ENCODE data around the gene CNTN4.

GRCh38 chr3:2597615-2598014 lies 498.9 kb downstream of the CNTN4 start:
- TF ChIP-seq RNF2 (IDR thresholded peaks at IDR 0.05; ENCODE audit: borderline replicate concordance, low read depth, low read length, missing control alignments, poor library complexity, severe bottlenecking) (no peak), MAX (IDR thresholded peaks at IDR 0.05) (no peak), BCL11A (IDR thresholded peaks at IDR 0.05; ENCODE audit: low read depth in 2 of 2, low read length in 2 of 2) (no peak), CTCF (IDR thresholded peaks at IDR 0.05; ENCODE audit: control extremely low read depth in 1 of 3, insufficient read depth in 1 of 3, low read depth in 1 of 3, low read length in 3 of 3) (no peak), FOSL1 (IDR thresholded peaks at IDR 0.05; ENCODE audit: insufficient read depth, low read depth, low read length) (no peak), EGR1 (IDR thresholded peaks at IDR 0.05; ENCODE audit: borderline replicate concordance, low read depth, low read length) (no peak)
